ENCODE results near the gene RGL3. TPM values are rescaled to one million over a fixed set of nuclear protein-coding genes. Genes with fewer than 3 reads are reported as not detected.

The RGL3 gene
- polyA plus RNA-seq, 1 of the 3 experiments (the other 2 are of a cell fraction): 13.3 TPM

DNA sequence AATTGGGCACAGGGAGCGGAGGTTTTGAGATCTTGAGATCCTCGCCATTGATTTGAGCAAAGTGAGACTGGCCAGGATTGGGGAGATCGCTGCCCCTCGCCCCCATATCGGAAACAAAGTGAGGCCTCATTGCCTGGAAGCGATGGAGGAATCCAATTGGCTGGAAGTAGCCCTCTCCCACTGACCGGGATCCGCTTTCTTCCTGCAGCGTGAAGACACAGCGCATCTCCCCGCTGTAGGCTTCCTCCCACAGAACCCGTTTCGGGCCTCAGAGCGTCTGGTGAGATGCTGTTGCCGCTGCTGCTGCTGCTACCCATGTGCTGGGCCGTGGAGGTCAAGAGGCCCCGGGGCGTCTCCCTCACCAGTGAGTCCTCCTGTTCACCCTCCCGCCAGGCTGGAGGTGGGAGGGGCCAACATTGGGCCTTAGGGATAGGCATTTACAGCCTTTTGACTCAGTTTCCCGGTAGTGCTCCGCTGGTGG, 16.8 kb upstream of the RGL3 start:
- CTCF ChIA-PET: interaction anchor here (0.6 to 3.5 kb wide), 22 partner anchors 8 to 169 kb away, joined by 3 to 54 read pairs (median 5); partner anchors contain the start of genes EPOR, RGL3 and SWSAP1
- H3K36me3 ChIP-seq (replicated peaks in 1 of 2; ENCODE audit: control insufficient read depth in 1 of 2, insufficient read depth in 2 of 2, low read length in 1 of 2): peaks cover 18 to 34% of the 10 kb centered on the region in 2 experiments
- DNase-seq: peak; percentile 53
- H3K9ac ChIP-seq: peak overlapping the region; percentile 76
- peak overlapping the region; percentile 80; the same call in 1 of the 2 replicates for H2AFZ ChIP-seq (ENCODE audit: low read depth)
- H3K27ac ChIP-seq (ENCODE audit: low read depth in 2 of 2, low read length in 1 of 2): peak overlapping the region; percentile 57 to 73
- POLR2A ChIA-PET: interaction anchor here (1.3 to 1.8 kb wide), 5 partner anchors 8 to 142 kb away, joined by 3 to 14 read pairs (median 7); partner anchors contain the start of genes EPOR, RGL3 and SWSAP1
- peaks cover 44% of the 10 kb centered on the region for H3K79me2 ChIP-seq (ENCODE audit: insufficient read depth)
- peak overlapping the region; percentile 99 for H3K4me2 ChIP-seq
- H3F3A ChIP-seq (replicated peaks; ENCODE audit: insufficient read depth): peaks cover 5% of the 10 kb centered on the region
- no peaks in the 10 kb centered on the region for H3K9me2 ChIP-seq
- TF ChIP-seq GATA2 (CRISPR knock-in tag; IDR thresholded peaks at IDR 0.05) (no peak), JUND (IDR thresholded peaks at IDR 0.05) (no peak), GABPA (IDR thresholded peaks at IDR 0.05; ENCODE audit: low read depth) (no peak)
- H4K20me1 ChIP-seq (ENCODE audit: insufficient read depth): no peaks in the 10 kb centered on the region
- H3K4me1 ChIP-seq (ENCODE audit: control insufficient read depth in 1 of 2, insufficient read depth in 2 of 2, low read depth in 1 of 2, low read length in 1 of 2): peaks cover 5 to 12% of the 10 kb centered on the region in 2 experiments; a peak in 1 of 4 replicates
- H3K9me3 ChIP-seq: no peaks in the 10 kb centered on the region
- H3K4me3 ChIP-seq (ENCODE audit: low read depth in 2 of 2, low read length in 1 of 2): peak overlapping the region; percentile 69 to 83
- no peaks in the 10 kb centered on the region for H3K27me3 ChIP-seq (ENCODE audit: insufficient read depth)
- 0% methylated on average over 3 of the region's 21 CpGs for WGBS (ENCODE audit: low lambda C conversion rate)

GRCh38 chr19:11435057-11435832, 16.1 kb upstream of the RGL3 start, which contains the start of the genes ODAD3 and PRKCSH:
Gene ODAD3 (minus strand): TSS chr19:11435121. CDS start chr19:11435016, 105 bp downstream.
Gene PRKCSH (plus strand): TSS chr19:11435635. CDS start chr19:11436118, 483 bp downstream.
- Histone ChIP-seq H3K9me2 (no peaks in the 10 kb centered on the region), H3K27ac (ENCODE audit: low read depth in 2 of 2, low read length in 1 of 2) (peak within 1 kb of the TSS; percentile 73), H3K36me3 (replicated peaks in 1 of 2; ENCODE audit: control insufficient read depth in 1 of 2, insufficient read depth in 2 of 2, low read length in 1 of 2) (peaks cover 18 to 30% of the 10 kb centered on the region in 2 experiments), H3F3A (replicated peaks; ENCODE audit: insufficient read depth) (peaks cover 5% of the 10 kb centered on the region), H3K4me1 (ENCODE audit: control insufficient read depth in 1 of 2, insufficient read depth in 2 of 2, low read depth in 1 of 2, low read length in 1 of 2) (peaks cover 5 to 12% of the 10 kb centered on the region in 2 experiments; a peak in 1 of 4 replicates), H3K4me3 (ENCODE audit: low read depth in 2 of 2, low read length in 1 of 2) (peak within 1 kb of the TSS; percentile 69 to 83), H3K27me3 (ENCODE audit: insufficient read depth) (no peaks in the 10 kb centered on the region), H3K4me2 (peak within 1 kb of the TSS; percentile 99), H2AFZ (ENCODE audit: low read depth) (peak within 1 kb of the TSS; percentile 99), H3K9me3 (no peaks in the 10 kb centered on the region), H4K20me1 (ENCODE audit: insufficient read depth) (no peaks in the 10 kb centered on the region), H3K9ac (peak within 1 kb of the TSS; percentile 76), H3K79me2 (ENCODE audit: insufficient read depth) (peaks cover 37% of the 10 kb centered on the region)
- ChIA-PET CTCF (interaction anchor here (0.6 to 3.5 kb wide), 28 partner anchors 8 to 169 kb away, joined by 3 to 54 read pairs (median 4); partner anchors contain the start of genes ELAVL3, EPOR, RGL3 and SWSAP1), POLR2A (interaction anchor here (0.6 to 1.8 kb wide), 7 partner anchors 8 to 60 kb away, joined by 3 to 14 read pairs (median 5); partner anchors contain the start of genes EPOR, RGL3 and SWSAP1)
- 0% methylated on average over 19 of the region's 53 CpGs for WGBS (ENCODE audit: low lambda C conversion rate)
- DNase-seq: peak; percentile 96
- TF ChIP-seq TEAD4 (IDR thresholded peaks at IDR 0.05; ENCODE audit: borderline replicate concordance, insufficient read depth) (peak; percentile 87), EP300 (IDR thresholded peaks at IDR 0.05; ENCODE audit: borderline replicate concordance in 1 of 2, low read depth in 1 of 2, low read length in 1 of 2) (no peak), GATA2 (CRISPR knock-in tag; IDR thresholded peaks at IDR 0.05) (no peak), FOXJ3 (CRISPR knock-in tag; IDR thresholded peaks at IDR 0.05) (no peak), GABPA (IDR thresholded peaks at IDR 0.05; ENCODE audit: low read depth) (peak; percentile 96), IRF3 (IDR thresholded peaks at IDR 0.05; ENCODE audit: low read depth, low read length) (no peak), FOSL2 (IDR thresholded peaks at IDR 0.05; ENCODE audit: borderline replicate concordance, low read depth) (no peak), TAF1 (IDR thresholded peaks at IDR 0.05; ENCODE audit: borderline replicate concordance, low read depth, low read length) (peak; percentile 94), ELF1 (IDR thresholded peaks at IDR 0.05) (peak; percentile 89), RXRA (IDR thresholded peaks at IDR 0.05; ENCODE audit: borderline replicate concordance, low read depth) (no peak), MXI1 (IDR thresholded peaks at IDR 0.05; ENCODE audit: low read depth, low read length) (peak; percentile 88), RAD21 (IDR thresholded peaks at IDR 0.05; ENCODE audit: low read length) (peak; percentile 38; the same call in 1 of the 2 replicates), RFX5 (IDR thresholded peaks at IDR 0.05; ENCODE audit: low read length) (peak; percentile 87), RCOR1 (IDR thresholded peaks at IDR 0.05; ENCODE audit: low read length) (peak; percentile 6), POLR2AphosphoS5 (IDR thresholded peaks at IDR 0.05; ENCODE audit: low read depth, low read length) (peak; percentile 96), SIN3A (IDR thresholded peaks at IDR 0.05; ENCODE audit: borderline replicate concordance, low read depth, low read length) (peak; percentile 76), TCF12 (IDR thresholded peaks at IDR 0.05) (peak; percentile 40; the same call in 1 of the 2 replicates), NRF1 (IDR thresholded peaks at IDR 0.05; ENCODE audit: low read depth, low read length) (peak; percentile 33; the same call in 1 of the 2 replicates), EZH2phosphoT487 (IDR thresholded peaks at IDR 0.05; ENCODE audit: borderline replicate concordance, low read depth) (no peak), USF2 (IDR thresholded peaks at IDR 0.05; ENCODE audit: borderline replicate concordance, low read depth, low read length) (no peak; the same call in 1 of the 2 replicates)
- TF ChIP-seq, protein P1, sequence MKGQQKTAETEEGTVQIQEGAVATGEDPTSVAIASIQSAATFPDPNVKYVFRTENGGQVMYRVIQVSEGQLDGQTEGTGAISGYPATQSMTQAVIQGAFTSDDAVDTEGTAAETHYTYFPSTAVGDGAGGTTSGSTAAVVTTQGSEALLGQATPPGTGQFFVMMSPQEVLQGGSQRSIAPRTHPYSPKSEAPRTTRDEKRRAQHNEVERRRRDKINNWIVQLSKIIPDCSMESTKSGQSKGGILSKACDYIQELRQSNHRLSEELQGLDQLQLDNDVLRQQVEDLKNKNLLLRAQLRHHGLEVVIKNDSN (IDR thresholded peaks at IDR 0.05; ENCODE audit: borderline replicate concordance, low read depth): peak; percentile 96
